ENCODE data around the gene EIPR1. TPM values are rescaled to one million over a fixed set of nuclear protein-coding genes. Genes with fewer than 3 reads are reported as not detected.
A peak's percentile ranks its signal among the peaks of the same experiment; 100 is the strongest.

EIPR1 gene
- total RNA-seq, 1 donor from 2014 or later: 25.9 TPM

- ATAC-seq: no peak
These were observed 232.1 kb downstream of the EIPR1 start for GRCh38 chr2:3145471-3146021.

GRCh38 chr2:3144856-3145255 lies 232.8 kb downstream of the EIPR1 start:
- no peak for ATAC-seq

- no peak for ATAC-seq
These were observed 234.0 kb downstream of the EIPR1 start for GRCh38 chr2:3143602-3144001.

GRCh38 chr2:3142961-3143571 lies 234.6 kb downstream of the EIPR1 start:
- ATAC-seq: peak; percentile 40

- ATAC-seq: no peak
These were observed 235.4 kb downstream of the EIPR1 start for GRCh38 chr2:3142210-3142609.

- no peak for ATAC-seq
These were observed 235.9 kb downstream of the EIPR1 start for GRCh38 chr2:3141696-3142095.

- ATAC-seq: no peak
These were observed 237.7 kb downstream of the EIPR1 start for GRCh38 chr2:3139906-3140305.

Other genes starting within 250 kb of the EIPR1 start
- 61.7 TPM for gene TRAPPC12, start 1.9 kb upstream of the EIPR1 start, total RNA-seq
- gene ADI1, start 141.7 kb upstream of the EIPR1 start, total RNA-seq: 40.8 TPM
- 10.6 TPM for gene RNASEH1, start 180.5 kb upstream of the EIPR1 start, total RNA-seq
- 1,503 TPM for gene RPS7, start 197.4 kb upstream of the EIPR1 start, total RNA-seq
- not detected for gene COLEC11, start 217.3 kb upstream of the EIPR1 start, total RNA-seq